ENCODE results near the gene THSD4. TPM values are rescaled to one million over a fixed set of nuclear protein-coding genes. Genes with fewer than 3 reads are reported as not detected.
A peak's percentile ranks its signal among the peaks of the same experiment; 100 is the strongest.

The THSD4 gene
- total and polyA plus RNA-seq, 2 donors (not counting 1 experiment from before 2014, with no cell fraction given) = 43.1 to 95.5 TPM

- Histone ChIP-seq H4K20me1 (ENCODE audit: control insufficient read depth, extremely low read depth, insufficient read depth, low read length) (no peaks in the 10 kb centered on the region), H3K4me2 (ENCODE audit: extremely low read depth, insufficient read depth, low read length) (no peak overlapping the region), H3K27me3 (ENCODE audit: control insufficient read depth, insufficient read depth, low read length) (no peaks in the 10 kb centered on the region), H3K36me3 (ENCODE audit: control insufficient read depth, insufficient read depth, low read length) (peaks cover 2% of the 10 kb centered on the region), H2AFZ (ENCODE audit: low read length) (no peak overlapping the region), H3K79me2 (ENCODE audit: control insufficient read depth, insufficient read depth, low read length) (no peaks in the 10 kb centered on the region), H3K4me3 (replicated peaks in 1 of 4; ENCODE audit: control extremely low read depth in 1 of 4, insufficient read depth in 1 of 4, low read depth in 3 of 4, low read length in 4 of 4) (no peak overlapping the region), H3K9me3 (ENCODE audit: control insufficient read depth, insufficient read depth, low read depth, low read length) (no peaks in the 10 kb centered on the region), H3K4me1 (ENCODE audit: control insufficient read depth, extremely low read depth, insufficient read depth, low read length) (peaks cover 4% of the 10 kb centered on the region), H3K9ac (ENCODE audit: insufficient read depth, low read length) (no peak overlapping the region), H3K27ac (ENCODE audit: insufficient read depth, low read length) (no peak overlapping the region)
- DNase-seq (ENCODE audit: low read depth in 2 of 2) = no peak
- no peak for TF ChIP-seq EZH2 (IDR thresholded peaks at IDR 0.05; ENCODE audit: low read length, missing control alignments)
- no peak for TF ChIP-seq CTCF (conservative IDR thresholded peaks at IDR 0.05 in 1 of 2, IDR thresholded peaks at IDR 0.05 in 1 of 2; ENCODE audit: low read depth in 1 of 2, low read length in 2 of 2)
Observed at GRCh38 chr15:71758711-71759110, 643.4 kb downstream of the THSD4 start.

- Histone ChIP-seq H3K36me3 (ENCODE audit: control insufficient read depth, insufficient read depth, low read length) (peaks cover 7% of the 10 kb centered on the region), H3K9ac (ENCODE audit: insufficient read depth, low read length) (no peak overlapping the region), H2AFZ (ENCODE audit: low read length) (no peak overlapping the region), H4K20me1 (ENCODE audit: control insufficient read depth, extremely low read depth, insufficient read depth, low read length) (no peaks in the 10 kb centered on the region), H3K4me1 (ENCODE audit: control insufficient read depth, extremely low read depth, insufficient read depth, low read length) (peaks cover 4% of the 10 kb centered on the region), H3K9me3 (ENCODE audit: control insufficient read depth, insufficient read depth, low read depth, low read length) (no peaks in the 10 kb centered on the region), H3K79me2 (ENCODE audit: control insufficient read depth, insufficient read depth, low read length) (no peaks in the 10 kb centered on the region), H3K27me3 (ENCODE audit: control insufficient read depth, insufficient read depth, low read length) (no peaks in the 10 kb centered on the region), H3K27ac (ENCODE audit: insufficient read depth, low read length) (no peak overlapping the region), H3K4me3 (replicated peaks in 1 of 4; ENCODE audit: control extremely low read depth in 1 of 4, insufficient read depth in 1 of 4, low read depth in 3 of 4, low read length in 4 of 4) (no peak overlapping the region), H3K4me2 (ENCODE audit: extremely low read depth, insufficient read depth, low read length) (no peak overlapping the region)
- TF ChIP-seq CTCF (conservative IDR thresholded peaks at IDR 0.05 in 1 of 2, IDR thresholded peaks at IDR 0.05 in 1 of 2; ENCODE audit: low read depth in 1 of 2, low read length in 2 of 2) = no peak
- DNase-seq (ENCODE audit: low read depth in 2 of 2) = no peak
Observed at GRCh38 chr15:71760852-71761251, 645.6 kb downstream of the THSD4 start.

GRCh38 chr15:71761649-71762048, 646.4 kb downstream of the THSD4 start:
- Histone ChIP-seq H3K27ac (ENCODE audit: insufficient read depth, low read length) (peak overlapping the region; percentile 27), H2AFZ (ENCODE audit: low read length) (no peak overlapping the region)
- peak; percentile 68 to 90 for DNase-seq (ENCODE audit: low read depth in 2 of 2)

More at GRCh38 chr15:71761649-71762048, 646.4 kb downstream of the THSD4 start:
- H3K27me3 ChIP-seq (ENCODE audit: control insufficient read depth, insufficient read depth, low read length) = no peaks in the 10 kb centered on the region
- peaks cover 7% of the 10 kb centered on the region for H3K36me3 ChIP-seq (ENCODE audit: control insufficient read depth, insufficient read depth, low read length)
- H3K9ac ChIP-seq (ENCODE audit: insufficient read depth, low read length) = no peak overlapping the region
- H3K4me2 ChIP-seq (ENCODE audit: extremely low read depth, insufficient read depth, low read length) = no peak overlapping the region
- H3K4me3 ChIP-seq (replicated peaks in 1 of 4; ENCODE audit: control extremely low read depth in 1 of 4, insufficient read depth in 1 of 4, low read depth in 3 of 4, low read length in 4 of 4) = no peak overlapping the region
- no peaks in the 10 kb centered on the region for H3K9me3 ChIP-seq (ENCODE audit: control insufficient read depth, insufficient read depth, low read depth, low read length)
- peaks cover 4% of the 10 kb centered on the region for H3K4me1 ChIP-seq (ENCODE audit: control insufficient read depth, extremely low read depth, insufficient read depth, low read length)
- H3K79me2 ChIP-seq (ENCODE audit: control insufficient read depth, insufficient read depth, low read length) = no peaks in the 10 kb centered on the region
- TF ChIP-seq CTCF (conservative IDR thresholded peaks at IDR 0.05 in 1 of 2, IDR thresholded peaks at IDR 0.05 in 1 of 2; ENCODE audit: low read depth in 1 of 2, low read length in 2 of 2) (no peak), EZH2 (IDR thresholded peaks at IDR 0.05; ENCODE audit: low read length, missing control alignments) (no peak)
- H4K20me1 ChIP-seq (ENCODE audit: control insufficient read depth, extremely low read depth, insufficient read depth, low read length) = no peaks in the 10 kb centered on the region

Data from fibroblast of lung (primary cell).